ENCODE data around the gene GAS6.

Gene GAS6

DNA sequence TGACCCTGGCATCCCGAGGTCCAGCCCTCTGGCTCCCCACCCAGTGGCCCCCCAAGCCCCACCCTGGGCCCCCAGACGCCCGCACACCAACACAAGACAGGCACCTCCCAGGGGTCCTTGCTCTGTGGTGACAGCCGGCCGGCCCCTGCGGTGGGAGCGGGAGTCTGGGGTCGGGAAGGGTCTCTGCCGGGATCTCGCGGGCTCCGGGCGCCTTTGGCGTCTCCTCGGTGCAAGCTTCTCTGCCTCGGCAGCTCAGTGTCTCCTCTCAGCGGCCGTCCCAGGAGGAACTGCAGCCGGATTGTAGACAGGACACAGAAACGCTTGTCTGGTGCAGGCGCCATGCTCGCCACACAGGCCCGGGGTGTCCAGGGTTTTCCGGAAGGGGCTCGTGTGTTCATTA, 61.1 kb downstream of the GAS6 start:
- H3K27ac ChIP-seq (ENCODE audit: low read length), result no peak overlapping the region
- H3K79me2 ChIP-seq (ENCODE audit: low read length), result no peaks in the 10 kb centered on the region
- H3K27me3 ChIP-seq (replicated peaks; ENCODE audit: insufficient read depth, low read length), result no peaks in the 10 kb centered on the region
- H3K36me3 ChIP-seq (replicated peaks; ENCODE audit: insufficient read depth, low read length), result no peaks in the 10 kb centered on the region
- H3F3A ChIP-seq (ENCODE audit: insufficient read depth, low read length), result no peaks in the 10 kb centered on the region
- no peak for DNase-seq
- no peak overlapping the region for H3K4me3 ChIP-seq (ENCODE audit: low read length)
- no peaks in the 10 kb centered on the region for H3K4me1 ChIP-seq (ENCODE audit: low read length)
- H4K20me1 ChIP-seq (ENCODE audit: insufficient read depth, low read length), result no peaks in the 10 kb centered on the region
- no peak overlapping the region for H3K9ac ChIP-seq (ENCODE audit: low read length)
- no peaks in the 10 kb centered on the region for H3K9me3 ChIP-seq (replicated peaks; ENCODE audit: insufficient read depth, low read length)
- no peak overlapping the region for H2AFZ ChIP-seq (ENCODE audit: low read length)
- no peaks in the 10 kb centered on the region for H3K9me2 ChIP-seq (replicated peaks; ENCODE audit: insufficient read depth, low read length)
- H3K4me2 ChIP-seq (ENCODE audit: low read depth, low read length), result no peak overlapping the region
- no peak for TF ChIP-seq EZH2phosphoT487 (IDR thresholded peaks at IDR 0.05; ENCODE audit: low read length)
- TF ChIP-seq, protein P1, sequence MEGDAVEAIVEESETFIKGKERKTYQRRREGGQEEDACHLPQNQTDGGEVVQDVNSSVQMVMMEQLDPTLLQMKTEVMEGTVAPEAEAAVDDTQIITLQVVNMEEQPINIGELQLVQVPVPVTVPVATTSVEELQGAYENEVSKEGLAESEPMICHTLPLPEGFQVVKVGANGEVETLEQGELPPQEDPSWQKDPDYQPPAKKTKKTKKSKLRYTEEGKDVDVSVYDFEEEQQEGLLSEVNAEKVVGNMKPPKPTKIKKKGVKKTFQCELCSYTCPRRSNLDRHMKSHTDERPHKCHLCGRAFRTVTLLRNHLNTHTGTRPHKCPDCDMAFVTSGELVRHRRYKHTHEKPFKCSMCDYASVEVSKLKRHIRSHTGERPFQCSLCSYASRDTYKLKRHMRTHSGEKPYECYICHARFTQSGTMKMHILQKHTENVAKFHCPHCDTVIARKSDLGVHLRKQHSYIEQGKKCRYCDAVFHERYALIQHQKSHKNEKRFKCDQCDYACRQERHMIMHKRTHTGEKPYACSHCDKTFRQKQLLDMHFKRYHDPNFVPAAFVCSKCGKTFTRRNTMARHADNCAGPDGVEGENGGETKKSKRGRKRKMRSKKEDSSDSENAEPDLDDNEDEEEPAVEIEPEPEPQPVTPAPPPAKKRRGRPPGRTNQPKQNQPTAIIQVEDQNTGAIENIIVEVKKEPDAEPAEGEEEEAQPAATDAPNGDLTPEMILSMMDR (IDR thresholded peaks at IDR 0.05; ENCODE audit: low read length), result no peak
- no peak for TF ChIP-seq EZH2 (optimal IDR thresholded peaks at IDR 0.05; ENCODE audit: low read depth, low read length)

DNA sequence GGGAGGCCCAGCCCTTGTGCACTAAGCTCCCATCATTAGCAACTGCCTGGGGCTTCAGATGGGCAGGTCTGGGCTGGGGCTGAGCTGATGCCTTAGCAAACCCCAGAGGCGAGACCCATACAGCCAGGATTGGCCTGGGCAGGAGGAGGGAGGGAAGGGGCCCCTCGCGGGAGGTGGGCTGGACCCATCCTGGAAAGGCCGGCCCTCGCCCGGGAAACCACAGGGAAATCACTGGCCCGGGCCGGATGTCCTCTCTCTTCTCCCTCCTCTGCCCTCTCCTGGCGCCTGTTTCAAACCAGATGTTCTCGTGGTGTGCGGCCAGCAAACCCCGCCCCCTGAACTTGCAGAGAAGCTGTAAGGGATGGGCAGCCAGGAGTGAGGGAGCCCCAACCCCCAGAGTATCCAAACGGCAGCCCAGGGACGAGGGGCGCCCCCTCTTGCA, 61.8 kb downstream of the GAS6 start:
- no peak overlapping the region for H3K27ac ChIP-seq (ENCODE audit: low read length)
- H3K36me3 ChIP-seq (replicated peaks; ENCODE audit: insufficient read depth, low read length), result no peaks in the 10 kb centered on the region
- no peaks in the 10 kb centered on the region for H3K9me2 ChIP-seq (replicated peaks; ENCODE audit: insufficient read depth, low read length)
- H3K27me3 ChIP-seq (replicated peaks; ENCODE audit: insufficient read depth, low read length), result no peaks in the 10 kb centered on the region
- TF ChIP-seq, protein P1 (IDR thresholded peaks at IDR 0.05; ENCODE audit: low read length), result no peak
- no peak for TF ChIP-seq EZH2phosphoT487 (IDR thresholded peaks at IDR 0.05; ENCODE audit: low read length)
- no peak for TF ChIP-seq EZH2 (optimal IDR thresholded peaks at IDR 0.05; ENCODE audit: low read depth, low read length)
- no peaks in the 10 kb centered on the region for H4K20me1 ChIP-seq (ENCODE audit: insufficient read depth, low read length)
- DNase-seq, result peak; percentile 30
- H3K9me3 ChIP-seq (replicated peaks; ENCODE audit: insufficient read depth, low read length), result no peaks in the 10 kb centered on the region
- no peaks in the 10 kb centered on the region for H3K4me1 ChIP-seq (ENCODE audit: low read length)
- H3K4me3 ChIP-seq (ENCODE audit: low read length), result no peak overlapping the region
- no peak overlapping the region for H2AFZ ChIP-seq (ENCODE audit: low read length)
- no peaks in the 10 kb centered on the region for H3K79me2 ChIP-seq (ENCODE audit: low read length)
- H3F3A ChIP-seq (ENCODE audit: insufficient read depth, low read length), result no peaks in the 10 kb centered on the region
- H3K4me2 ChIP-seq (ENCODE audit: low read depth, low read length), result no peak overlapping the region
- no peak overlapping the region for H3K9ac ChIP-seq (ENCODE audit: low read length)

DNA sequence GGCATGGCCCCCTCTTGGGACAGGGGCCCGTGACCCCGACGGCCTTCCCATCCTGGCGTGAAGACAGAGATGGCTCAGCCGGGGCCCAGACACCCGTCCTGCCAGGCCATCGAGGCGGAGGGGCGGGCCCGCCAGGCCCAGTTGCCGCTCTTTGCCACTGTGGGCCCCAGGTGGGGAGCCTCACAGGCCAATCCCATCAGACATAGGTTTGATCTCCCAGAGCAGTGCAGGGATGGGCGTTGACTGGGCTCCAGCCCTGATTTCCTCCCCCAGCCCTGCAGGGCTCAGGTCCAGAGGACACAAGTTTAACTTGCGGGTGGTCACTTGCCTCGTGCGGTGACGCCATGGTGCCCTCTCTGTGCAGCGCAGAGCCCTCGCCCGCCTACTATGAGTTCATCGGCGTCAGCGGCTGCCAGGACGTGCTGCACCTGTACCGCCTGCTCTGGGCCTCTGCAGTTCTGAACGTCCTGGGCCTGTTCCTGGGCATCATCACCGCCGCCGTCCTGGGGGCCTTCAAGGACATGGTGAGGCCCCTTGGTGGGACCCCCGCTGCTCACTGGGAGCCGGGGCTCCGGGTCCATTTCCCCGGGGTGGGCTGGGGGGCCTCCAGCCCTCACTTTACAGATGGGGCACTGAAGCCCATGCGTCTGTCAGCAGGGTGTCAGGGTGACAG, 62.5 kb downstream of the GAS6 start:
- H3K9me2 ChIP-seq (replicated peaks; ENCODE audit: insufficient read depth, low read length), result no peaks in the 10 kb centered on the region
- H3K27ac ChIP-seq (ENCODE audit: low read length), result no peak overlapping the region
- no peak overlapping the region for H2AFZ ChIP-seq (ENCODE audit: low read length)
- no peak overlapping the region for H3K4me2 ChIP-seq (ENCODE audit: low read depth, low read length)
- no peak for DNase-seq
- H3F3A ChIP-seq (ENCODE audit: insufficient read depth, low read length), result no peaks in the 10 kb centered on the region
- no peaks in the 10 kb centered on the region for H3K27me3 ChIP-seq (replicated peaks; ENCODE audit: insufficient read depth, low read length)
- no peaks in the 10 kb centered on the region for H3K79me2 ChIP-seq (ENCODE audit: low read length)
- H3K4me3 ChIP-seq (ENCODE audit: low read length), result no peak overlapping the region
- no peaks in the 10 kb centered on the region for H3K4me1 ChIP-seq (ENCODE audit: low read length)
- no peaks in the 10 kb centered on the region for H3K36me3 ChIP-seq (replicated peaks; ENCODE audit: insufficient read depth, low read length)
- no peak overlapping the region for H3K9ac ChIP-seq (ENCODE audit: low read length)
- TF ChIP-seq, protein P1 (IDR thresholded peaks at IDR 0.05; ENCODE audit: low read length), result no peak
- TF ChIP-seq EZH2phosphoT487 (IDR thresholded peaks at IDR 0.05; ENCODE audit: low read length) (no peak), EZH2 (optimal IDR thresholded peaks at IDR 0.05; ENCODE audit: low read depth, low read length) (no peak)
- H3K9me3 ChIP-seq (replicated peaks; ENCODE audit: insufficient read depth, low read length), result no peaks in the 10 kb centered on the region
- H4K20me1 ChIP-seq (ENCODE audit: insufficient read depth, low read length), result no peaks in the 10 kb centered on the region
